Calu3 (cell line): ENCODE measurements around the gene GRIK3. TPM values are rescaled to one million over a fixed set of nuclear protein-coding genes. Genes with fewer than 3 reads are reported as not detected.

Experiments
- BruUV-seq: library from RNA; stranded (reverse); fragments of 400-500 nt; replicated peaks from 2 replicates; lab custom pipeline; 2021; lab: Mats Ljungman, UMichigan
- CTCF ChIA-PET: fragments of 300-600 bp; sonication (Branson Sonifier 250); formaldehyde crosslinking; loops from one replicate; lab custom pipeline; 2022; ENCODE audit warnings: antibody characterized with exemption; lab: Charles Lee
- DNase-seq: peaks from one replicate; pipeline ENCODE4 v3.0.0; 2022
- H3K27ac Mint-ChIP-seq: one replicate; pipeline ENCODE4 v1.8.0; 2022; ENCODE audit warnings: mixed read lengths; ENCODE audit not compliant: unreplicated experiment
- H3K27me3 Mint-ChIP-seq: one replicate; pipeline ENCODE4 v1.8.0; 2022; ENCODE audit warnings: mixed read lengths; ENCODE audit not compliant: unreplicated experiment
- H3K36me3 Mint-ChIP-seq: one replicate; pipeline ENCODE4 v1.8.0; 2022; ENCODE audit warnings: mild to moderate bottlenecking, moderate library complexity, mixed read lengths; ENCODE audit not compliant: insufficient read depth, unreplicated experiment
- H3K4me1 Mint-ChIP-seq: one replicate; pipeline ENCODE4 v1.8.0; 2022; ENCODE audit warnings: mild to moderate bottlenecking, low read depth, mixed read lengths; ENCODE audit not compliant: unreplicated experiment
- H3K4me3 Mint-ChIP-seq: one replicate; pipeline ENCODE4 v1.8.0; 2022; ENCODE audit warnings: mild to moderate bottlenecking, low read depth, moderate library complexity, mixed read lengths; ENCODE audit not compliant: unreplicated experiment
- H3K9me3 Mint-ChIP-seq: one replicate; pipeline ENCODE4 v1.8.0; 2022; ENCODE audit warnings: low read depth, mixed read lengths; ENCODE audit not compliant: unreplicated experiment
- CTCF ChIP-seq: fragments of 200-600 bp; IDR thresholded peaks from one replicate; pipeline ENCODE4 v1.8.0; 2022; ENCODE audit warnings: antibody characterized with exemption; ENCODE audit not compliant: unreplicated experiment
- intact Hi-C: fragments of 100-400 bp; cut with micrococcal nuclease; formaldehyde crosslinking; loops from one replicate; pipeline ENCODE4 v1.10.0; 2022; ENCODE audit not compliant: unreplicated experiment
- total RNA-seq: library from RNA; stranded (reverse); gene quantifications from 2 replicates; pipeline ENCODE4 v1.2.3, GENCODE V29; 2022

GRIK3 gene
- total RNA-seq, 1 experiment from 2014 or later = not detected

GRCh38 chr1:36861375-36861774, 172.9 kb downstream of the GRIK3 start:
- no peak for DNase-seq
- no peak overlapping the region for H3K27ac Mint-ChIP-seq
- no TSS peak for BruUV-seq
- H3K9me3 Mint-ChIP-seq = no peaks in the 10 kb centered on the region
- intact Hi-C loops = no loop called here
- no peaks in the 10 kb centered on the region for H3K36me3 Mint-ChIP-seq
- no peak for TF ChIP-seq CTCF
- no peaks in the 10 kb centered on the region for H3K4me1 Mint-ChIP-seq
- H3K27me3 Mint-ChIP-seq = peaks cover 94% of the 10 kb centered on the region
- H3K4me3 Mint-ChIP-seq = no peak overlapping the region
- CTCF ChIA-PET = no interaction called here

GRCh38 chr1:36859926-36860325, 174.4 kb downstream of the GRIK3 start:
- intact Hi-C loops = no loop called here
- BruUV-seq = no TSS peak
- Mint-ChIP-seq H3K27ac (no peak overlapping the region), H3K9me3 (no peaks in the 10 kb centered on the region), H3K4me1 (no peaks in the 10 kb centered on the region), H3K36me3 (no peaks in the 10 kb centered on the region), H3K4me3 (no peak overlapping the region), H3K27me3 (peaks cover 97% of the 10 kb centered on the region)
- no peak for TF ChIP-seq CTCF
- CTCF ChIA-PET = no interaction called here
- no peak for DNase-seq

GRCh38 chr1:36858981-36859380, 175.3 kb downstream of the GRIK3 start:
- Mint-ChIP-seq H3K4me3 (no peak overlapping the region), H3K9me3 (no peaks in the 10 kb centered on the region), H3K27ac (no peak overlapping the region), H3K27me3 (peaks cover 98% of the 10 kb centered on the region), H3K4me1 (no peaks in the 10 kb centered on the region), H3K36me3 (no peaks in the 10 kb centered on the region)
- no peak for TF ChIP-seq CTCF
- intact Hi-C loops = no loop called here
- no peak for DNase-seq
- no TSS peak for BruUV-seq
- CTCF ChIA-PET = no interaction called here

- Mint-ChIP-seq H3K4me3 (no peak overlapping the region), H3K9me3 (no peaks in the 10 kb centered on the region), H3K27ac (no peak overlapping the region), H3K27me3 (peaks cover 98% of the 10 kb centered on the region), H3K36me3 (no peaks in the 10 kb centered on the region), H3K4me1 (no peaks in the 10 kb centered on the region)
- BruUV-seq = no TSS peak
- no peak for TF ChIP-seq CTCF
- DNase-seq = no peak
- intact Hi-C loops = no loop called here
- CTCF ChIA-PET = no interaction called here
Observed at GRCh38 chr1:36858553-36858952, 175.8 kb downstream of the GRIK3 start.
